Breast epithelium (tissue), 4 donors: ENCODE results near the gene MGAT4C. TPM values are rescaled to one million over a fixed set of nuclear protein-coding genes. Genes with fewer than 3 reads are reported as not detected.

Experiments
- DNase-seq, 2 donors: peaks; one replicate each; pipeline ENCODE4 v3.0.0-alpha.2; 2019; ENCODE audit warnings: low spot score in 2 of 2
- H3K27ac ChIP-seq, 2 donors: fragments of 200-600 bp; sonication (generic) in 1 of 2; one replicate each; pipeline ENCODE4 v1.5.1; 2016 to 2019; ENCODE audit warnings: mild to moderate bottlenecking in 1 of 2
- H3K27me3 ChIP-seq, 2 donors: fragments of 200-600 bp; sonication (generic) in 1 of 2; one replicate each; pipeline versions ENCODE4 v1.5.1 to v1.6.0; 2017 to 2019; ENCODE audit warnings: control low read depth in 1 of 2, mild to moderate bottlenecking in 1 of 2
- H3K36me3 ChIP-seq: fragments of 200-600 bp; one replicate; pipeline ENCODE4 v1.5.1; 2019
- H3K4me1 ChIP-seq, 2 donors: fragments of 200-600 bp; sonication (generic); one replicate each; pipeline ENCODE4 v1.5.1; 2016 to 2019; ENCODE audit warnings: control low read depth in 1 of 2
- H3K4me3 ChIP-seq, 3 donors: fragments of 200-600 bp; sonication (generic); 1 replicate in 2 of 3; 2 replicates in 1 of 3; pipeline ENCODE4 v1.5.1; 2016 to 2019; ENCODE audit warnings: mild to moderate bottlenecking in 3 of 3, moderate library complexity in 2 of 3
- H3K9me3 ChIP-seq, 2 donors: fragments of 200-600 bp; sonication (generic) in 1 of 2; one replicate each; pipeline ENCODE4 v1.5.1; 2016 to 2019; ENCODE audit warnings: control low read depth in 1 of 2
- CTCF ChIP-seq, 3 donors: fragments of 450-650 bp; IDR thresholded peaks; one replicate each; pipeline ENCODE4 v1.5.1; 2016 to 2017; ENCODE audit warnings: antibody characterized with exemption in 3 of 3, mild to moderate bottlenecking in 3 of 3, moderate library complexity in 3 of 3
- POLR2A ChIP-seq: fragments of 450-650 bp; IDR thresholded peaks from one replicate; pipeline ENCODE4 v1.6.1; 2016; ENCODE audit warnings: antibody characterized with exemption, mild to moderate bottlenecking, moderate library complexity
- POLR2AphosphoS5 ChIP-seq, 3 donors: sonication (generic); formaldehyde crosslinking; IDR thresholded peaks; one replicate each; pipeline ENCODE4 v1.6.1; 2017; ENCODE audit warnings: antibody characterized with exemption in 3 of 3
- intact Hi-C: fragments of 100-400 bp; cut with DNase I; formaldehyde crosslinking; loops from one replicate; pipeline ENCODE4 v1.15.1; 2023; ENCODE audit warnings: low total_unique reads
- total RNA-seq, 3 donors: library from RNA; depleted of rRNA; stranded (reverse); fragments of >200 nt; gene quantifications; one replicate each; pipeline ENCODE4 v1.1.0, GENCODE V29; 2016

The MGAT4C gene
- total RNA-seq, 3 donors from 2014 or later, result under 0.01 to 1.0 TPM; not detected in 1

GRCh38 chr12:85979641-85980040 lies 276.6 kb downstream of the MGAT4C start:
- Histone ChIP-seq H3K27me3 (no peaks in the 10 kb centered on the region), H3K27ac (no peak overlapping the region), H3K4me1 (no peaks in the 10 kb centered on the region), H3K4me3 (no peak overlapping the region), H3K9me3 (no peaks in the 10 kb centered on the region), H3K36me3 (no peaks in the 10 kb centered on the region)
- TF ChIP-seq CTCF (IDR thresholded peaks at IDR 0.05) (no peak), POLR2AphosphoS5 (IDR thresholded peaks at IDR 0.05) (no peak), POLR2A (no peak)
- no peak for DNase-seq
- intact Hi-C loops, result no loop called here

GRCh38 chr12:85975716-85976115 lies 280.5 kb downstream of the MGAT4C start:
- H3K36me3 ChIP-seq, result no peaks in the 10 kb centered on the region
- no peaks in the 10 kb centered on the region for H3K27me3 ChIP-seq
- no peaks in the 10 kb centered on the region for H3K9me3 ChIP-seq
- H3K4me1 ChIP-seq, result no peaks in the 10 kb centered on the region
- intact Hi-C loops, result no loop called here
- no peak for TF ChIP-seq POLR2A
- no peak for TF ChIP-seq POLR2AphosphoS5 (IDR thresholded peaks at IDR 0.05)
- no peak for TF ChIP-seq CTCF (IDR thresholded peaks at IDR 0.05)
- H3K27ac ChIP-seq, result no peak overlapping the region
- no peak for DNase-seq
- no peak overlapping the region for H3K4me3 ChIP-seq

- Histone ChIP-seq H3K4me3 (no peak overlapping the region), H3K9me3 (no peaks in the 10 kb centered on the region), H3K27me3 (no peaks in the 10 kb centered on the region), H3K4me1 (no peaks in the 10 kb centered on the region), H3K36me3 (no peaks in the 10 kb centered on the region), H3K27ac (no peak overlapping the region)
- intact Hi-C loops, result no loop called here
- DNase-seq, result no peak
- TF ChIP-seq POLR2AphosphoS5 (IDR thresholded peaks at IDR 0.05) (no peak), CTCF (IDR thresholded peaks at IDR 0.05) (no peak), POLR2A (no peak)
Measured at GRCh38 chr12:85971800-85972199, 284.4 kb downstream of the MGAT4C start.

DNA sequence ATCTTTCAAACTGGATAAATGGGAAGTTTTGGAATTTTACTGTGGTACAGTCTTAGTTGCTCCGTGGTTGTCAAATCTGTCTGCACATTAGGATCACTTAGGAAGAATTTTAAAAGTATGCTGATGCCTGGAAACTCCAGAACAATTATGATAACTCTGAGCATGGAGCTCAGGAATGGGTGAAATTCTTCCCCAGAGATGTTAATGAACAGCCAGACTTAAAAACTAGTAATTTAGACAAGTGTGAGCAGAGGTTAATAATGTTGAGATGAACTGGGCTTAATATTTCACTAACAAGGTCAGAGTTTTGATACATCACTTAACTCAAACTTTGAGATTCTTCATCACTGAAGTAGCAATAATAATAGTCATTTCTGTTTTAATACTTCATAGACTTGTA lies 287.6 kb downstream of the MGAT4C start:
- Histone ChIP-seq H3K36me3 (no peaks in the 10 kb centered on the region), H3K27ac (no peak overlapping the region), H3K9me3 (no peaks in the 10 kb centered on the region), H3K4me3 (no peak overlapping the region), H3K4me1 (no peaks in the 10 kb centered on the region), H3K27me3 (no peaks in the 10 kb centered on the region)
- TF ChIP-seq POLR2AphosphoS5 (IDR thresholded peaks at IDR 0.05) (no peak), CTCF (IDR thresholded peaks at IDR 0.05) (no peak), POLR2A (no peak)
- intact Hi-C loops, result no loop called here
- DNase-seq, result no peak

GRCh38 chr12:85963326-85963725 lies 292.9 kb downstream of the MGAT4C start:
- Histone ChIP-seq H3K36me3 (no peaks in the 10 kb centered on the region), H3K27ac (no peak overlapping the region), H3K27me3 (no peaks in the 10 kb centered on the region), H3K4me1 (no peaks in the 10 kb centered on the region), H3K4me3 (no peak overlapping the region), H3K9me3 (no peaks in the 10 kb centered on the region)
- no peak for TF ChIP-seq POLR2A
- no peak for DNase-seq
- intact Hi-C loops, result no loop called here

DNA sequence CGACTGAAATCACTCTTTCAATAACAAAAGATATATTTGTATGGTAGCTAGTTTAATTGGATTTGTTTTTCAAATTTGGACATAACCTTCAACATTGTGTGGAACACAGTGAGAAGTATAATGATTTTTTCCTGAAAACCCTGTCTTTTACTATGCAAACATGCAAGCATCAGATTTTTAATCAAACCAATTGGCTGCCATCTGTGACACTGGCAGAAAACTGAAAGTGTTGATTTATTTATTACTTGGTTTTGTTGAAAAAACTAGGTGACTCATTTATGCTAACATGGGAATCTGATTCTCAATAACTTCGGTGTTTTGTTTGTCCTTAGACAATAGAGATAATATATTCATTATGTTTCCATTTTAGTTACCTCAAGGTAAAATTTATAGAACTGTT lies 300.1 kb downstream of the MGAT4C start:
- H3K27me3 ChIP-seq, result no peaks in the 10 kb centered on the region
- TF ChIP-seq POLR2AphosphoS5 (IDR thresholded peaks at IDR 0.05) (no peak), POLR2A (no peak), CTCF (IDR thresholded peaks at IDR 0.05) (no peak)
- H3K4me1 ChIP-seq, result no peaks in the 10 kb centered on the region
- H3K9me3 ChIP-seq, result no peaks in the 10 kb centered on the region
- no peaks in the 10 kb centered on the region for H3K36me3 ChIP-seq
- intact Hi-C loops, result no loop called here
- no peak for DNase-seq
- no peak overlapping the region for H3K4me3 ChIP-seq
- no peak overlapping the region for H3K27ac ChIP-seq
